Ovary (tissue), 9 donors: ENCODE measurements around the gene ZNRF1. TPM values are rescaled to one million over a fixed set of nuclear protein-coding genes. Genes with fewer than 3 reads are reported as not detected.

Experiments
- DNase-seq, 5 donors: peaks; one replicate each; pipeline ENCODE4 v3.0.0-alpha.2; 2019 to 2020
- H3K27ac ChIP-seq, 2 donors: fragments of 200-600 bp; one replicate each; pipeline versions ENCODE4 v1.5.1 to v1.8.0; 2019 to 2022
- H3K27me3 ChIP-seq: fragments of 200-600 bp; one replicate; pipeline ENCODE4 v1.8.0; 2022
- H3K36me3 ChIP-seq: fragments of 200-600 bp; sonication (generic); one replicate; pipeline ENCODE4 v1.5.1; 2019
- H3K4me1 ChIP-seq: one replicate; pipeline ENCODE4 v1.8.1; 2013; ENCODE audit warnings: mild to moderate bottlenecking, moderate library complexity; ENCODE audit not compliant: insufficient read depth
- H3K4me3 ChIP-seq: fragments of 200-600 bp; sonication (generic); one replicate; pipeline ENCODE4 v1.5.1; 2017
- H3K9me3 ChIP-seq, 2 donors: fragments of 200-600 bp in 1 of 2; sonication (generic) in 1 of 2; one replicate each; pipeline versions ENCODE4 v1.5.1 to v1.8.1; 2013 to 2019; ENCODE audit warnings: mild to moderate bottlenecking in 1 of 2, moderate library complexity in 1 of 2
- EP300 ChIP-seq: sonication (generic); formaldehyde crosslinking; IDR thresholded peaks from one replicate; pipeline ENCODE4 v1.6.1; 2017; ENCODE audit warnings: antibody characterized with exemption
- POLR2A ChIP-seq: fragments of 450-650 bp; IDR thresholded peaks from one replicate; pipeline ENCODE4 v1.6.1; 2017; ENCODE audit warnings: antibody characterized with exemption, mild to moderate bottlenecking, moderate library complexity
- WGBS, 3 donors: extraction: QIAGEN DNeasy Blood & Tissue Kit in 1 of 3; methylation state at CpG; one replicate each; pipeline versions ENCODE4 v1.1.5 to v1.1.7; 2013 to 2017; 5-methylcytosine and 5-hydroxymethylcytosine counted together
- intact Hi-C, 4 donors: fragments of 100-400 bp; cut with DNase I; formaldehyde crosslinking; loops; one replicate each; pipeline versions ENCODE4 v1.11.0 to v1.15.1; 2022 to 2023
- polyA plus RNA-seq, 2 donors: library from polyadenylated mRNA; stranded (reverse); fragments of 200-250 nt in 1 of 2; fragments of 350-450 nt in 1 of 2; fragmentation: Illumina TruSeq in 1 of 2; extraction: RNeasy Lipid Tissue Mini Kit (QIAGEN cat#74804) in 1 of 2; gene quantifications; one replicate each; pipeline ENCODE4 v1.2.3, GENCODE V29; 2013 to 2014
- total RNA-seq, 7 donors: library from RNA; depleted of rRNA in 2 of 7; stranded (reverse); fragments of >200 nt in 2 of 7; fragmentation: NEBNext Ultra II Directional in 3 of 7; extraction: Animal tissue kit (Norgen Biotek cat#: 25700) in 3 of 7; gene quantifications; one replicate each; pipeline versions ENCODE4 v1.1.0 to v1.2.4, GENCODE V29; 2016 to 2023
- TF ChIP-seq, protein P1 (sequence below), 3 donors: fragments of 450-650 bp in 2 of 3; fragments of 200-600 bp in 1 of 3; IDR thresholded peaks; one replicate each; pipeline versions ENCODE4 v1.5.1 to v1.8.0; 2016 to 2022; ENCODE audit warnings: antibody characterized with exemption in 3 of 3, mild to moderate bottlenecking in 1 of 3
- donor health status: DM: no; HTN: no; CAD: no; lungs with moderate emphysema.
- donor health status: DM: no; HTN: no; CAD: no.
- donor health status: Bipolar disorder and iron deficiency.
- donor health status: DM: yes; HTN: yes; CAD: no.
- donor health status: DM: no; HTN: no; CAD: no.
- donor health status: DM: yes; HTN: yes; CAD: no.

Gene ZNRF1
- total and polyA plus RNA-seq, 9 donors = 10.8 to 27.9 (median 24.3) TPM

- WGBS, 3 donors = 77 to 87% (median 85%) methylated on average over 3 of the region's 3 CpGs
- no peak overlapping the region for H3K27ac ChIP-seq
- no peak for DNase-seq
- intact Hi-C loops = no loop called here
- no peaks in the 10 kb centered on the region for H3K27me3 ChIP-seq
- H3K4me3 ChIP-seq = no peak overlapping the region
- no peaks in the 10 kb centered on the region for H3K36me3 ChIP-seq
- TF ChIP-seq POLR2A (no peak), EP300 (no peak)
- TF ChIP-seq, protein P1, sequence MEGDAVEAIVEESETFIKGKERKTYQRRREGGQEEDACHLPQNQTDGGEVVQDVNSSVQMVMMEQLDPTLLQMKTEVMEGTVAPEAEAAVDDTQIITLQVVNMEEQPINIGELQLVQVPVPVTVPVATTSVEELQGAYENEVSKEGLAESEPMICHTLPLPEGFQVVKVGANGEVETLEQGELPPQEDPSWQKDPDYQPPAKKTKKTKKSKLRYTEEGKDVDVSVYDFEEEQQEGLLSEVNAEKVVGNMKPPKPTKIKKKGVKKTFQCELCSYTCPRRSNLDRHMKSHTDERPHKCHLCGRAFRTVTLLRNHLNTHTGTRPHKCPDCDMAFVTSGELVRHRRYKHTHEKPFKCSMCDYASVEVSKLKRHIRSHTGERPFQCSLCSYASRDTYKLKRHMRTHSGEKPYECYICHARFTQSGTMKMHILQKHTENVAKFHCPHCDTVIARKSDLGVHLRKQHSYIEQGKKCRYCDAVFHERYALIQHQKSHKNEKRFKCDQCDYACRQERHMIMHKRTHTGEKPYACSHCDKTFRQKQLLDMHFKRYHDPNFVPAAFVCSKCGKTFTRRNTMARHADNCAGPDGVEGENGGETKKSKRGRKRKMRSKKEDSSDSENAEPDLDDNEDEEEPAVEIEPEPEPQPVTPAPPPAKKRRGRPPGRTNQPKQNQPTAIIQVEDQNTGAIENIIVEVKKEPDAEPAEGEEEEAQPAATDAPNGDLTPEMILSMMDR (IDR thresholded peaks at IDR 0.05) = no peak
- peaks cover 3% of the 10 kb centered on the region for H3K4me1 ChIP-seq
- no peaks in the 10 kb centered on the region for H3K9me3 ChIP-seq
These were observed 77.0 kb downstream of the ZNRF1 start for GRCh38 chr16:75075688-75076268.

GRCh38 chr16:75078886-75079285, 80.1 kb downstream of the ZNRF1 start:
- intact Hi-C loops = no loop called here
- H3K27me3 ChIP-seq = no peaks in the 10 kb centered on the region
- TF ChIP-seq, protein P1 (IDR thresholded peaks at IDR 0.05) = no peak
- no peak for TF ChIP-seq EP300
- TF ChIP-seq POLR2A = no peak
- no peaks in the 10 kb centered on the region for H3K9me3 ChIP-seq
- no peak overlapping the region for H3K4me3 ChIP-seq
- DNase-seq = no peak
- no peaks in the 10 kb centered on the region for H3K36me3 ChIP-seq
- 92 to 94% (median 93%) methylated on average over 8 of the region's 8 CpGs for WGBS, 3 donors
- peaks cover 3% of the 10 kb centered on the region for H3K4me1 ChIP-seq
- H3K27ac ChIP-seq = no peak overlapping the region

- 76 to 90% (median 77%) methylated on average over 7 of the region's 7 CpGs for WGBS, 3 donors
- Histone ChIP-seq H3K9me3 (no peaks in the 10 kb centered on the region), H3K4me3 (no peak overlapping the region), H3K27me3 (no peaks in the 10 kb centered on the region), H3K36me3 (no peaks in the 10 kb centered on the region), H3K27ac (no peak overlapping the region), H3K4me1 (peaks cover 3% of the 10 kb centered on the region)
- TF ChIP-seq EP300 (no peak), POLR2A (no peak)
- TF ChIP-seq, protein P1 (IDR thresholded peaks at IDR 0.05) = no peak
- intact Hi-C loops = no loop called here
- DNase-seq = no peak
These were observed 80.6 kb downstream of the ZNRF1 start for GRCh38 chr16:75079346-75079926.

- no peak for DNase-seq
- intact Hi-C loops = no loop called here
- TF ChIP-seq EP300 (no peak), POLR2A (no peak)
- TF ChIP-seq, protein P1 (IDR thresholded peaks at IDR 0.05) = no peak
- Histone ChIP-seq H3K27me3 (no peaks in the 10 kb centered on the region), H3K4me1 (no peaks in the 10 kb centered on the region), H3K27ac (no peak overlapping the region), H3K9me3 (no peaks in the 10 kb centered on the region), H3K36me3 (no peaks in the 10 kb centered on the region), H3K4me3 (no peak overlapping the region)
- 91 to 94% (median 92%) methylated on average over 8 of the region's 8 CpGs for WGBS, 3 donors
These were observed 81.6 kb downstream of the ZNRF1 start for GRCh38 chr16:75080205-75081029.
